Spleen (tissue), 7 donors: ENCODE data around the gene ITPR1.

Source experiments
- POLR2A ChIP-seq, 3 donors: fragments of 450-650 bp; IDR thresholded peaks; one replicate each; pipeline ENCODE4 v1.5.1; 2017; ENCODE audit warnings: antibody characterized with exemption in 3 of 3, mild to moderate bottlenecking in 1 of 3
- POLR2AphosphoS5 ChIP-seq, 3 donors: sonication (generic); formaldehyde crosslinking; IDR thresholded peaks; one replicate each; pipeline ENCODE4 v1.5.1; 2017; ENCODE audit warnings: antibody characterized with exemption in 3 of 3
- TF ChIP-seq, protein P1 (sequence below), 11 experiments: fragments of 200-600 bp in 7 of 11; fragments of 450-650 bp in 4 of 11; sonication (generic) in 4 of 11; IDR thresholded peaks in 8 of 11; conservative IDR thresholded peaks in 3 of 11; 1 replicate in 7 of 11; 2 replicates in 4 of 11; pipeline versions ENCODE4 v1.4.0 to v1.8.0; 2016 to 2021; ENCODE audit warnings: antibody characterized with exemption in 11 of 11, inconsistent platforms in 4 of 11, mild to moderate bottlenecking in 1 of 11
- donor health status: DM: no; HTN: no; CAD: no; lungs with moderate emphysema.
- donor health status: DM: no; HTN: no; CAD: no.
- donor health status: DM: no; HTN: no; CAD: no.

DNA sequence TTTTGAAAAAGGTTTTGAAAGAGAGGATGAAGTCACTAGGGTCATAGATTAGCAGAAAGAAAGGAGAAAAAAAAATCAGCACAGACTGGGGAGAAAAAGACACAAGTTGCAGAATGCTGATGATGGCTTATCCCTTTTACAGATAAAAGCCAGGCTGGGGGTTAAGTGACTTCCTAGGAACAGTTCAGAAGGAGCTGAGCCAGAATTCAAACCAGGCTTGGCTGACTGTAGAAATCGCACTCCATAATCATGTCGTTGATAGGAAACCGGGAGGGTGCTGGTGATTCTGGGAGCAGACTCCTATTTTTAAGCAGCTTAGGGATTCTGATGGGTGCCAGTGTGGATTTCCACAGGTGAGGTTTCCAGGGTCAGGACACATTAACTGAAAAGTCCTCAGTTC lies 326.6 kb downstream of the ITPR1 start:
- TF ChIP-seq POLR2A (IDR thresholded peaks at IDR 0.05) (no peak), POLR2AphosphoS5 (IDR thresholded peaks at IDR 0.05) (no peak)
- TF ChIP-seq, protein P1, sequence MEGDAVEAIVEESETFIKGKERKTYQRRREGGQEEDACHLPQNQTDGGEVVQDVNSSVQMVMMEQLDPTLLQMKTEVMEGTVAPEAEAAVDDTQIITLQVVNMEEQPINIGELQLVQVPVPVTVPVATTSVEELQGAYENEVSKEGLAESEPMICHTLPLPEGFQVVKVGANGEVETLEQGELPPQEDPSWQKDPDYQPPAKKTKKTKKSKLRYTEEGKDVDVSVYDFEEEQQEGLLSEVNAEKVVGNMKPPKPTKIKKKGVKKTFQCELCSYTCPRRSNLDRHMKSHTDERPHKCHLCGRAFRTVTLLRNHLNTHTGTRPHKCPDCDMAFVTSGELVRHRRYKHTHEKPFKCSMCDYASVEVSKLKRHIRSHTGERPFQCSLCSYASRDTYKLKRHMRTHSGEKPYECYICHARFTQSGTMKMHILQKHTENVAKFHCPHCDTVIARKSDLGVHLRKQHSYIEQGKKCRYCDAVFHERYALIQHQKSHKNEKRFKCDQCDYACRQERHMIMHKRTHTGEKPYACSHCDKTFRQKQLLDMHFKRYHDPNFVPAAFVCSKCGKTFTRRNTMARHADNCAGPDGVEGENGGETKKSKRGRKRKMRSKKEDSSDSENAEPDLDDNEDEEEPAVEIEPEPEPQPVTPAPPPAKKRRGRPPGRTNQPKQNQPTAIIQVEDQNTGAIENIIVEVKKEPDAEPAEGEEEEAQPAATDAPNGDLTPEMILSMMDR (IDR thresholded peaks at IDR 0.05 in 8 of 11, conservative IDR thresholded peaks at IDR 0.05 in 3 of 11) = no peak
